ENCODE measurements around the gene EXOC4.

The EXOC4 gene

GRCh38 chr7:133573554-133574265, 320.8 kb downstream of the EXOC4 start:
- Histone ChIP-seq H3K9me3 (no peaks in the 10 kb centered on the region), H3K4me3 (no peak overlapping the region), H3K27ac (no peak overlapping the region), H3K27me3 (no peaks in the 10 kb centered on the region), H3K36me3 (no peaks in the 10 kb centered on the region), H3K4me1 (no peaks in the 10 kb centered on the region)
- TF ChIP-seq CTCF (IDR thresholded peaks at IDR 0.05): no peak
- intact Hi-C loops (cut with DNase I; ENCODE audit: low total_unique reads): no loop called here
- DNase-seq: no peak

GRCh38 chr7:133575726-133576440, 323.0 kb downstream of the EXOC4 start:
- Histone ChIP-seq H3K9me3 (no peaks in the 10 kb centered on the region), H3K27me3 (no peaks in the 10 kb centered on the region), H3K36me3 (no peaks in the 10 kb centered on the region), H3K27ac (no peak overlapping the region), H3K4me1 (no peaks in the 10 kb centered on the region), H3K4me3 (no peak overlapping the region)
- no peak for DNase-seq
- intact Hi-C loops (cut with DNase I; ENCODE audit: low total_unique reads): no loop called here
- no peak for TF ChIP-seq CTCF (IDR thresholded peaks at IDR 0.05)

GRCh38 chr7:133576612-133577168, 323.8 kb downstream of the EXOC4 start:
- no peak for TF ChIP-seq CTCF (IDR thresholded peaks at IDR 0.05)
- intact Hi-C loops (cut with DNase I; ENCODE audit: low total_unique reads): no loop called here
- Histone ChIP-seq H3K27me3 (no peaks in the 10 kb centered on the region), H3K9me3 (no peaks in the 10 kb centered on the region), H3K36me3 (no peaks in the 10 kb centered on the region), H3K27ac (no peak overlapping the region), H3K4me3 (no peak overlapping the region), H3K4me1 (no peaks in the 10 kb centered on the region)
- no peak for DNase-seq

- TF ChIP-seq CTCF (IDR thresholded peaks at IDR 0.05): no peak
- H3K36me3 ChIP-seq: no peaks in the 10 kb centered on the region
- DNase-seq: no peak
- H3K4me3 ChIP-seq: no peak overlapping the region
- H3K27ac ChIP-seq: no peak overlapping the region
- H3K9me3 ChIP-seq: no peaks in the 10 kb centered on the region
- intact Hi-C loops (cut with DNase I; ENCODE audit: low total_unique reads): no loop called here
- no peaks in the 10 kb centered on the region for H3K4me1 ChIP-seq
- H3K27me3 ChIP-seq: no peaks in the 10 kb centered on the region
Measured at GRCh38 chr7:133582766-133583523, 330.1 kb downstream of the EXOC4 start.

GRCh38 chr7:133583545-133584171, 330.8 kb downstream of the EXOC4 start:
- no peak overlapping the region for H3K4me3 ChIP-seq
- no peaks in the 10 kb centered on the region for H3K36me3 ChIP-seq
- no peak for DNase-seq
- no peaks in the 10 kb centered on the region for H3K27me3 ChIP-seq
- intact Hi-C loops (cut with DNase I; ENCODE audit: low total_unique reads): no loop called here
- no peaks in the 10 kb centered on the region for H3K4me1 ChIP-seq
- H3K9me3 ChIP-seq: no peaks in the 10 kb centered on the region
- H3K27ac ChIP-seq: no peak overlapping the region
- TF ChIP-seq CTCF (IDR thresholded peaks at IDR 0.05): no peak
